ENCODE measurements around the gene SLC35G3. TPM values are rescaled to one million over a fixed set of nuclear protein-coding genes. Genes with fewer than 3 reads are reported as not detected.

SLC35G3 gene
- total and polyA plus RNA-seq, 2 of the 4 experiments (the other 2 are of a cell fraction) = not detected

DNA sequence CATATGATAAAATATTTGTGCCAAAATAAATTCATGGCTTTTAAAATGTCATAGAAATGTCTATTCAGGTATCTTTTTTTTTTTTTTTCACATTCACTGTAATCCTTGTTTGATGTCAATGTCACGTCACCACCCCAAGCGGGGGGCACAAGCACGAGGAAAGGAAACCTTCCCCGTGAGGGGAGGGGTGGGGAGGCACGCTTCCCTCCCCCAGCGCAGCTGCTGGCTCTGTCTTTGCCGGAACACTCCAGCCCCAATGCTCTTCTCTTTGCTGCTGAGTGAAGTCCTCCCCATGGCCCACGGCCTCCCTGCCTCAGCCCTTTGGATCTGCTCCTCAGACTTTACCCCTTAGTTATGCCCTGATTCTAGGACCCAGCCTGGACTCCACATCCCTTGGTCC, 1.5 kb downstream of the SLC35G3 start:
- H3K4me3 ChIP-seq (ENCODE audit: insufficient read depth, low read depth, low read length) = no peak overlapping the region
- H2AK9ac ChIP-seq (replicated peaks; ENCODE audit: low read depth, low read length, poor library complexity) = no peak overlapping the region
- ChIA-PET CTCF (no interaction called here), POLR2A (ENCODE audit: unreplicated experiment) (no interaction called here)
- no peak overlapping the region for H2BK20ac ChIP-seq (ENCODE audit: low read depth, low read length)
- BruUV-seq (replicated peaks) = no TSS peak
- H3K23ac ChIP-seq (ENCODE audit: low read depth, low read length) = no peak overlapping the region
- H3K56ac ChIP-seq (ENCODE audit: extremely low read depth, insufficient read depth, low read length) = no peak overlapping the region
- H2AK5ac ChIP-seq (ENCODE audit: low read depth, low read length) = no peak overlapping the region
- DNase-seq (no peak), ATAC-seq (ENCODE audit: low read depth) (no peak)
- intact Hi-C loops (cut with micrococcal nuclease) = loop anchor here (10.0 kb wide), 1 partner anchor 102 kb away; no protein-coding TSS in a partner anchor
- no peak overlapping the region for H2AFZ ChIP-seq (replicated peaks; ENCODE audit: low read length, poor library complexity)
- H3K27me3 ChIP-seq (ENCODE audit: control insufficient read depth, insufficient read depth, low read length) = no peaks in the 10 kb centered on the region; the same call in 1 of the 2 replicates
- 29% methylated on average over 1 of the region's 8 CpGs; no CpG with 5 or more reads in 1 of the 2 experiments for WGBS, 2 experiments (ENCODE audit: extremely low coverage in 2 of 2, insufficient read length in 1 of 2)
- no peak overlapping the region for H4K91ac ChIP-seq (ENCODE audit: insufficient read depth, low read depth, low read length)
- no peaks in the 10 kb centered on the region for H4K20me1 ChIP-seq (ENCODE audit: insufficient read depth, low read length)
- H3K9me1 ChIP-seq (ENCODE audit: insufficient read depth, low read length) = no peaks in the 10 kb centered on the region
- H4K5ac ChIP-seq (ENCODE audit: low read depth, low read length) = no peak overlapping the region
- H3K4ac ChIP-seq (ENCODE audit: low read depth, low read length) = no peak overlapping the region
- in situ Hi-C loops (cut with MboI; ENCODE audit: low sequenced_read_pairs) = no loop called here
- no peak overlapping the region for H4K8ac ChIP-seq (ENCODE audit: low read depth in 2 of 2, low read length in 2 of 2)
- H3K9ac ChIP-seq (ENCODE audit: low read depth, low read length) = no peak overlapping the region
- H3K18ac ChIP-seq (ENCODE audit: low read depth, low read length) = no peak overlapping the region
- H3K27ac ChIP-seq (ENCODE audit: insufficient read depth, low read length) = no peak overlapping the region
- H3K4me1 ChIP-seq (ENCODE audit: control insufficient read depth, insufficient read depth, low read length) = no peaks in the 10 kb centered on the region
- H2BK15ac ChIP-seq (ENCODE audit: low read depth, low read length) = no peak overlapping the region
- no peak overlapping the region for H2BK5ac ChIP-seq (ENCODE audit: low read depth, low read length, poor library complexity, severe bottlenecking)
- no peak for TF ChIP-seq MAFK (IDR thresholded peaks at IDR 0.05; ENCODE audit: low read depth, low read length)
- TF ChIP-seq RFX5 (IDR thresholded peaks at IDR 0.05; ENCODE audit: low read depth, low read length) = no peak
- TF ChIP-seq NFE2L2 (IDR thresholded peaks at IDR 0.05; ENCODE audit: low read depth, low read length) = no peak
- TF ChIP-seq CEBPB (IDR thresholded peaks at IDR 0.05; ENCODE audit: low read depth, low read length) = no peak
- TF ChIP-seq MAZ (IDR thresholded peaks at IDR 0.05; ENCODE audit: borderline replicate concordance, low read depth, low read length) = no peak
- TF ChIP-seq, protein P1, sequence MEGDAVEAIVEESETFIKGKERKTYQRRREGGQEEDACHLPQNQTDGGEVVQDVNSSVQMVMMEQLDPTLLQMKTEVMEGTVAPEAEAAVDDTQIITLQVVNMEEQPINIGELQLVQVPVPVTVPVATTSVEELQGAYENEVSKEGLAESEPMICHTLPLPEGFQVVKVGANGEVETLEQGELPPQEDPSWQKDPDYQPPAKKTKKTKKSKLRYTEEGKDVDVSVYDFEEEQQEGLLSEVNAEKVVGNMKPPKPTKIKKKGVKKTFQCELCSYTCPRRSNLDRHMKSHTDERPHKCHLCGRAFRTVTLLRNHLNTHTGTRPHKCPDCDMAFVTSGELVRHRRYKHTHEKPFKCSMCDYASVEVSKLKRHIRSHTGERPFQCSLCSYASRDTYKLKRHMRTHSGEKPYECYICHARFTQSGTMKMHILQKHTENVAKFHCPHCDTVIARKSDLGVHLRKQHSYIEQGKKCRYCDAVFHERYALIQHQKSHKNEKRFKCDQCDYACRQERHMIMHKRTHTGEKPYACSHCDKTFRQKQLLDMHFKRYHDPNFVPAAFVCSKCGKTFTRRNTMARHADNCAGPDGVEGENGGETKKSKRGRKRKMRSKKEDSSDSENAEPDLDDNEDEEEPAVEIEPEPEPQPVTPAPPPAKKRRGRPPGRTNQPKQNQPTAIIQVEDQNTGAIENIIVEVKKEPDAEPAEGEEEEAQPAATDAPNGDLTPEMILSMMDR (conservative IDR thresholded peaks at IDR 0.05; ENCODE audit: low read depth, low read length) = no peak
- TF ChIP-seq, protein P2, sequence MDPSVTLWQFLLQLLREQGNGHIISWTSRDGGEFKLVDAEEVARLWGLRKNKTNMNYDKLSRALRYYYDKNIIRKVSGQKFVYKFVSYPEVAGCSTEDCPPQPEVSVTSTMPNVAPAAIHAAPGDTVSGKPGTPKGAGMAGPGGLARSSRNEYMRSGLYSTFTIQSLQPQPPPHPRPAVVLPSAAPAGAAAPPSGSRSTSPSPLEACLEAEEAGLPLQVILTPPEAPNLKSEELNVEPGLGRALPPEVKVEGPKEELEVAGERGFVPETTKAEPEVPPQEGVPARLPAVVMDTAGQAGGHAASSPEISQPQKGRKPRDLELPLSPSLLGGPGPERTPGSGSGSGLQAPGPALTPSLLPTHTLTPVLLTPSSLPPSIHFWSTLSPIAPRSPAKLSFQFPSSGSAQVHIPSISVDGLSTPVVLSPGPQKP (IDR thresholded peaks at IDR 0.05; ENCODE audit: borderline replicate concordance, low read depth, low read length) = no peak
- no peak for TF ChIP-seq MXI1 (IDR thresholded peaks at IDR 0.05; ENCODE audit: borderline replicate concordance, low read depth, low read length)
- no peak for TF ChIP-seq RAD21 (IDR thresholded peaks at IDR 0.05; ENCODE audit: low read length)
- TF ChIP-seq, protein P3, sequence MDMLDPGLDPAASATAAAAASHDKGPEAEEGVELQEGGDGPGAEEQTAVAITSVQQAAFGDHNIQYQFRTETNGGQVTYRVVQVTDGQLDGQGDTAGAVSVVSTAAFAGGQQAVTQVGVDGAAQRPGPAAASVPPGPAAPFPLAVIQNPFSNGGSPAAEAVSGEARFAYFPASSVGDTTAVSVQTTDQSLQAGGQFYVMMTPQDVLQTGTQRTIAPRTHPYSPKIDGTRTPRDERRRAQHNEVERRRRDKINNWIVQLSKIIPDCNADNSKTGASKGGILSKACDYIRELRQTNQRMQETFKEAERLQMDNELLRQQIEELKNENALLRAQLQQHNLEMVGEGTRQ (IDR thresholded peaks at IDR 0.05; ENCODE audit: low read depth, low read length) = no peak
- TF ChIP-seq RCOR1 (IDR thresholded peaks at IDR 0.05; ENCODE audit: insufficient replicate concordance, low read length) = no peak
- TF ChIP-seq POLR2A (IDR thresholded peaks at IDR 0.05; ENCODE audit: low read depth, low read length) = no peak
- no peak for TF ChIP-seq SMC3 (IDR thresholded peaks at IDR 0.05; ENCODE audit: low read depth, low read length)
- TF ChIP-seq CHD1 (IDR thresholded peaks at IDR 0.05; ENCODE audit: low read depth, low read length) = no peak
- TF ChIP-seq BHLHE40 (IDR thresholded peaks at IDR 0.05; ENCODE audit: low read depth, low read length) = no peak
- no peak for TF ChIP-seq FOS (IDR thresholded peaks at IDR 0.05; ENCODE audit: low read depth, low read length)
- H2BK120ac ChIP-seq (ENCODE audit: low read depth, low read length) = no peak overlapping the region
- no peak overlapping the region for H3K4me2 ChIP-seq (ENCODE audit: low read depth, low read length)
- H3K14ac ChIP-seq (replicated peaks; ENCODE audit: low read depth, low read length) = no peak overlapping the region
- 0 out of 2 replicates have a peak, but pooled peaks cover 1% of the 10 kb centered on the region for H3K9me3 ChIP-seq (ENCODE audit: control insufficient read depth, insufficient read depth, low read length)
- dilution Hi-C loops (cut with HindIII; ENCODE audit: low sequenced_read_pairs, unreplicated experiment) = loop anchor here (25.0 kb wide), 1 partner anchor 345 kb away; the partner anchor contains the start of gene SLFN12L
- H3K79me1 ChIP-seq (ENCODE audit: low read depth in 1 of 2, low read length in 2 of 2) = no peaks in the 10 kb centered on the region
- H3K36me3 ChIP-seq (ENCODE audit: control insufficient read depth, insufficient read depth, low read length) = no peaks in the 10 kb centered on the region
